HL-60/S4 treated with phorbol 12-myristate 13-acetate at 8.2 ng/mL for 4 days and 3 days (cell line): ENCODE data around the gene SLC24A4.

Experiments used
- in situ Hi-C: fragments of 300-500 bp; cut with MboI; formaldehyde crosslinking; loops from 2 replicates; pipeline ENCODE4 v1.15.0; 2022; ENCODE audit warnings: low sequenced_read_pairs

Gene SLC24A4

DNA sequence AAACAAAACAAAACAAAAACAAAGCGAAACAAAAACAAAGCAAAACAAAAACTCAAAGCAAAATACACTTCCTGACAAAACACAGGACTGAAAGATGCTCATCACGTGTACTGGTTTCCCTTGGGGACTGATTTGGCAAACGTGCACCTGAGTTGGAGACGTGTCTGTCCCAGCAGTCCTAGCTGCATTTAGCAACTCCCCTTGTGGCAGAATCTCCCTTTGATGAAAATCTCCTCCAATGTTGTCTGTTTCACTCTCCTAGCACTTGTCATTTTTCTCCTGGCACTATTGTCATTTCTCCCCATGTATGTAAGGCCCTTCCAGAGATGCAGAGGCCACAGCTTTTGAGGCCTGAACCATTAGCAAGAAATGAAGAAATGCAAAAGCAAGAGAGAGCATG, 6.8 kb upstream of the SLC24A4 start:
- in situ Hi-C loops: no loop called here

DNA sequence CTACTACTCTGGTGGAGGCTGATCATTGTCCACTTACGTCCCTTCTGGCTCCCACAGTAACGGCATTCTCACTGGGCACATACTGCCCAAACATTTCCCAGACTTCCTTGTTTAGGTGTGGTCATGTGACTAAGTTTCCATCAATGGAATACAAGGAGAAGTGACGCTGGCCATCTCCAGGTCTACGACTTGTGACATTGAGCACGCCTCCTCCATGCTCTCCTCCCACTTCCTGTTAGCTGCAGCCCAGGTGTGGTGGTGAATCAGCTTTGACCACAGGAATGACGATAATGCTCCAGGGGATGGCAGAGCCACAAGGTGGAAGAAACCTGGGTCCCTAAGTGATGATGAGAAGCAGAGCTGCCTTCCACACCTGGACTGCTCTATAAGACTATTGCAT, 6.0 kb upstream of the SLC24A4 start:
- in situ Hi-C loops: no loop called here

DNA sequence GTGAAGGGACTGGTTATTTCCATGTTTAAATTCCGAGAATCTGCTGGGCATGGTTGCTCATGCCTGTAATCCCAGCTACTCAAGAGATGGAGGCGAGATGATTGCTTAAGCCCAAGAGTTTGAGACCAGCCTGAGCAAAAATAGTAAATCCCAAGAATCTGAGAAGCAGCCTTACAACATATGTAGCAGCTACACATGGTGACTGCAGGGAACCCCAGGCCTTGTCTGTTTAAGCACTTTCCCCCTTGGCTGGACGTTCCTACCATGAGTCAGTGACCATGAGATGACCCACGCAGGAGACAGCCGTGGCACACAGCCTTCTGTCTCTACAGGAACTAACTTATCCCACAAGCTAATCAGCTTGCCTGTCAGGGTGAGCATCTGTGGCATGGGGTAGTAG, 5.5 kb upstream of the SLC24A4 start:
- in situ Hi-C loops: no loop called here

DNA sequence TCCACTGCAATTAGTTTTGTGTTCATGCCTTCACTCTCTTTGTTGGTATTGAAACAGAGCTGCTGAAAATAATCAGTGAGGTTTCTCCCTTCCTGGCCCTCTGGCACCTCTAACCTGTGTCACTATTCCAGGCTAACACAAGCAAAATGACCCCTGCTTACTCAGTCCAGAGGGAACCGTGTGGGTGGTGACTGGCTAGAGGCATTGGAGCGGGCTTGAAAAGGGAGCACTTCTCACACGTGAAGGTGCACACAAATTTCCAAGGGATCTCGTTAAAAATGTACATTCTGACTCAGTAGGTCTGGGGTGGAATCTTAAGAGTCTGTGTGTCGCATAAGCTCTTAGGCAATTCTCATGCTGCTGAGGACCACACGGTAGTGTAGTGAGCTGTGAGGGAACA, 1.3 kb upstream of the SLC24A4 start:
- in situ Hi-C loops: no loop called here

DNA sequence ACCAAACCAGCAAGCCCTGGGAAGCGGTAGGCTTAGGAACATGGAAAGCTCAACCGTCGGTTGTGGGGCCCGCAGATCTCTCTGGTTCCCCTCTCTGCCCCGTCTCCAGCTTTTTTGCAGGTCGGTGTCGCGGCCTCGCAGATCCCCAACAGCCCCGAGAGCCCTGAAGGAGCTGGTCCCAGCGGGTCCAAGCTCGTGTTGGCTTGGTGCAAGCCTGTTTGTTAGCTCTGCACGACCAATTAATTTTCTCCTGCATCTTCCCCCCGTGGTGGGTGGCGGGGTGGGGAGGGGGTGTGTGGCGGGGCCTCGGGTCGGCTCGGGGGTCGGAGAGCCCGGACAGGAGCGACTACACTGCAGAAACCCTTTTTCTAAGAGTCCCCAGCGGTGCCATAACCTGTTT, 449 bp upstream of the SLC24A4 start:
- in situ Hi-C loops: no loop called here

DNA sequence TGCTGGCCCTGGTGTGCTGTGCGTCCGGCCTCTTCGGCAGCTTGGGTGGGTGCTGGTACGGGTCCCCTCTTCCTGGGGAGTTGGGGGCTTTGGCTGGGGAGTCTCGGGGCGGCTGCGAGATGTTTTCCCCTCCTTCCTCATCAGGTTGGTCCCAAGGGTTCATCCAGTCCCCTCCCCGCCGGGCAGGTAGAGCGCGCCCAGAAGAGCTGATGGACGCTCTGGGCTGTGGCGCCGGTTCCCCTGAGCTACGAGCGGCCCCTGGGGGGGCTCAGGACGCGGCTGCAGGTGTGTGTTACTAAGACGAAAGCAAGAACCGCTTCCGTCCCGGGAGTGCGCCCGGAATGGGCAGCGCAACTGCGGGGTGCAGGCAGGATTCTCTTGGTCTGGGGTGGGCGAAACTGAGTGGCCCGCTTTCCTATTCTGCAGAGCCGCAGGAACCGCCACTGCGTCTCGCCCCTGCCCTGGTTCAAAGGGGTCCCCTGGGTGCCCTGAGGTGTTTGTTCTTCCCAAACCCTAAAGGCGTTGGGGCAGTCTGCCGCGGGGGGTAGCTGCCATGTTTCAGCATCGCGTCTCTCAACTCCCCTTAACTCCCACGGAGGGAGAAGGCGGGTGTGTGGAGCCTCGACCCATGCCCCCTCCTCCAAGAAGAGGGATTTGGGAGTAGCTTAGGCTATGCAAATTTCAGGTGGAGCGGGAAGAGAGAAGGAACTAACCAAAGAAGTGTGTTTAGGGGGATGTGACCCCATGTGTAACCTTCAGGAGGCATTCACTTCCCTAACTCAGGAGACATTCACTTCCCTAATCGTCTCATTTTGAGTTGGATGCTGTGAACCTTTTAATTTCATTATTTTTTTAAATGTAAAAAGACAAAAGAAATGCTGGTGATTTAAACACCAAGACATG, 1.2 kb downstream of the SLC24A4 start:
- in situ Hi-C loops: no loop called here

DNA sequence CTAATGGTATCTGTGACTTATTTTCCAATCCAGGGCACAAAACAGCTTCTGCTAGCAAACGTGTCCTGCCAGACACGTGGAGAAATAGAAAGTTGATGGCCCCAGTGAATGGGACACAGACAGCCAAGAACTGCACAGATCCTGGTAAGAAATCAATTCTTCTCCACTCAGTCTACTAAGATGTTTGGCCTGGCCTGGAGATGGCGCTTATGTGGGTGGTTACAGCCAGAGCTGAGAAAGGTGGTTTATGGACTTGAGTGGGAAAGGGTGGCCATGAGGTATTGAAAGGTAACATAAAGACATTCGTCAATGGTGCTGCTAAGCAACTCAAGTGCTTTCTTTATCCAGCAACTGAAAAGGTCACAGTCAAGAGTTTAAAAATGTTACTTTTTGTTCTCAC, 2.9 kb downstream of the SLC24A4 start:
- in situ Hi-C loops: no loop called here

DNA sequence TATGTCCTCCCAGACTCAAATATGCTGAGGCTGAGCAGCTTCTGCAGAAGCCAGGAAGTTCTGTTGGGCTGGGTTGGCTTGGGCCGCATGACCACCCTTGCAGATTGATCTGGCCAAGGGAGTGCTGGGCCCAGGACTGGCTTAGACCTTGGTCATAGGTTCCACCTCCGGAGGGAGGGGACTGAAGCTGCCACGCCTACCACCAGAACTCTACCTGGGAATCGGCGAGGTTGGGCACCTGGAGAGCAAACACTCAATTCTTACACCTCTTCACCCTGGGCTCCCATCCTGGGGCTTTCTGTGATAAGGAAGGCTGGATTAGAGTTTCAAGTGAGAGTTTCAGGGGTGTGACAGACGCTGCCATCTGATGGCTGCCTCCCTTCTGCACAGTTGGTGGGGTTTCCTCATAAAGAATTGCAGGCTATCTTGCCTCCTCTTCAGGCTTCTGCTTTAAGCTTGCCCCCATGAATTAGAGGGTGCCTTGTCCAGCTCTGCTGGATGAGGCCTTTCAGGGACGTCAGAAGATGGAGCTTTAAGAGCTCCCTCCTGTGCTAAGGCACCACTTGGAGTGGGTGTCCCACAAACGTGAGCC, 5.8 kb downstream of the SLC24A4 start:
- in situ Hi-C loops: no loop called here

DNA sequence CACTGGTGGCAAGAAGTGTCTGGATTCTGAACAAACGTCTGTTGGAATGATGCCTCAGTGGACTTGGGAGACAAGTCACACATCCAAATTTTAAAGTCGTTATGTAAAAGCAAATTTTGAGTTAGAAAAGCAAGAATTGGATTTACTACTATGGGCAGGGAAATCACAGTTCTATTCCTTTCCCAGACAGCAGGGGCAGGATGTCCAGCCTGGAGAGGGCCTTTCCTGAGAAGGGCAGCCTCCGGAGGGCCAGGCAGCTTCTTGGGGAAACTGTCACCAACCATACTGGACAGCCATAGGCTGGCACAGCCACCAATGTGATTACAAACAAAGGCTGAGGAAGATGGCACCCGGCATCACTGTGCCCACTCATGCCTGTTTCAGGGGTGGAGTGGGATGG, 11.1 kb downstream of the SLC24A4 start:
- in situ Hi-C loops: no loop called here

DNA sequence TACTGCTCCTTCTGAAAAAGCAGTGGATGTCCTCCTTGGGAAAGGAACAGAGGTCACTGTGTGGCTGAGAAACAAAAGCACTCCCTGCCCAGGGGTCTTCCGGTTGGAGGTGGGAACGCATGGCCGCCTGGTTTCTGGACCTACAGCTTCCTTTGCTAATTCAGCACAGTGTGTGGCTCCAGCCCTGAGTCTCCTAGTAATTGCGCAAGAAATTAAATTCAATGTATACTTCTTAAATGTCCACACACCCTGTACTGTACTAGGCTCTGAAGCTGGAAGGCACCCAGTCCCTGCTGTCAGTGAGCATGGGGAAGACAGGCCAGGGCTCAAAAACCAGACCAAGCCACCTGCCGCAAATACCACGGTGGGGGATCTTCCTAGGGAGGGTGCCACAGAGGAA, 13.4 kb downstream of the SLC24A4 start:
- in situ Hi-C loops: no loop called here

DNA sequence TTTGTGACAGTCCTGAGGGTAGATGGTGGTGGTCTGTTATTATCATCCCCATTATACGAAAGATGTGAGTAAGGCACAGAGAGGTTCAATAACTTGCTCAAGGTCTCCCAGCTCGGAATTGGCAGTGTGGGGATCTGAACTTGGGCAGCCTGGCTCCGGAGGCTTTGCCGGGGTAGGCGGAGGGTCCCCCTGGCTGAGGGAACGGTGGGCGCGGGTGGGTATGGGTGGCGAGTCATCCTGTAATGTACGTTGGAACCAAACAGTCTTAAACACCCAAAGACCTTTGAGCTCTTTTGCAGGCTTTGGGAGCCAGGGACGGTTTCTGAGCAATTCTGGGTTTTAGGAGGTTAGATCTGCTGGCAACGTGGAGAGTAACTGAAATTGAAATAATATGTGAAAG, 16.5 kb downstream of the SLC24A4 start:
- in situ Hi-C loops: no loop called here

DNA sequence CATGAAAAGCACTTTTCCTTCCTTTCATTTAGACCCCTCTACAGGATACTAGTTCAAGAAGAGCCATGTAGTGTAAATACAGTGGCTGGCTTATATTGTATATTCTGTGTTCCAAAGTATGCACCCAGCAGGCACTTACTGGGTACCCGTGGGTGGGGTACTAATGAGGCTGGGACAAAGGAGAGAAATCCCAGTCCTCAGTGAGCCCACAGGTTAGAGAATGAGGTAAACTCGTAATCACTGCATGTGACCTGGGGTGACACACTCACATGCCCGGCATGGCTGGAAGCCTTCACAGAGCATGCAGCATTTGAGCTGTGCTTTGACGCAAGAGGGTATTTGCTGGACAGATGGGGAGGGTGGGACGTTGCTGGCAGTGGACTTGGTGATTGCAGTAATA, 17.1 kb downstream of the SLC24A4 start:
- in situ Hi-C loops: no loop called here

DNA sequence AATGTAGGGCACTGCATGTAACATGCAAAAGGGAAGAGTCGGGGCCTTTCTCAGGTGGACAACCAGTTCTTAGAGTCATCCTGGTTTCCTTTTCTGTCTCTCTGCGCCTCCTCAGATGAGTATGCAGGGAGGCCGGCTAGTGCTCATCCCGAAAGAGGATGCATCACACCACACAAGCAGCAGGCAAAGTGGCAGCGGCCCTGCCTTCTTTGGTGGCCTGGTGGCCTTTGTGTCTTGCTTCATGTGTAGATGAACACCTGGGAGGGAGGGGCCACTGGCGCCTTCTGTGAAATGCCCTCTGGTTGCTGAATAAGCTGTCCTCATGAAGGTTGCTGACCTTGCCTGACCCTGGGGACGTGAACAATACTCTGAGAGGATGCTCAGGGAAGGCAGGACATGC, 18.0 kb downstream of the SLC24A4 start:
- in situ Hi-C loops: no loop called here

DNA sequence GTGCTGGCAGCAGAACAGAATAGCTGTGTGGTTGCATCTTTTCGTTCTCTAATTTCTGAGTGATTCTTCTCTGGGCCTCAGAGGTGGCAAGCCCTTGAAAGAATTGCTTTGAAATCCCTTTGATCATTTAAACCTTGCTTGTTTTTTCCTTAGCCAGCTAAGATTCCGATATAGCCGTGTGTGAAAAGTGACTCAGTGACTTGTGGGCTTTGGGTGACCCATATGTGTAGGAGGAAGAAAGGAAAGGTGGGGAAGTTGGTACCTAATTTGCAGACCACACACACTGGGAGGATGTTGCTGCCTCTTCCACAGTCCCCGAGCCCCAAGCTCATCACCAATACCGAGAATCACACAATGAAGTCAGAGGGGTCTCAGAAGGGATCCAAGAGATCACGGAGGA, 18.8 kb downstream of the SLC24A4 start:
- in situ Hi-C loops: no loop called here

DNA sequence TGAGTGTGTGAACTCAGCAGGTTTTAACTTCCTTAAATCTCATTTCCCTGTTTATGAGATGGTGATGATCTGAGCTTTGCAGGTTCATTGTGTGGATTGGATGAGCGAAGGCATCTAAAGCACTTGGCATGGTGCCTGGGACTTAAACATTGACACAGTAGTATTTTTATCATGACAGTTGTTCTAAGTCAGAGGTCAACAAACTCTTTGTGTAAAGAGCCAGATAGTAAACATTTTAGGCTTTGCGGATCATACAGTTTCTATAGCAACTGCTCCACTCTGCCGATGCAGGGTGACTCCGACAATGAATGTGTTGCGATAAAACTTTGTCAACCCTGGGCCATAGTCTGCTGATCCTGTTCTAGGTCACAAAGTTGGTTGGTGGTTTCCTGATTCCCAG, 25.2 kb downstream of the SLC24A4 start:
- in situ Hi-C loops: no loop called here

DNA sequence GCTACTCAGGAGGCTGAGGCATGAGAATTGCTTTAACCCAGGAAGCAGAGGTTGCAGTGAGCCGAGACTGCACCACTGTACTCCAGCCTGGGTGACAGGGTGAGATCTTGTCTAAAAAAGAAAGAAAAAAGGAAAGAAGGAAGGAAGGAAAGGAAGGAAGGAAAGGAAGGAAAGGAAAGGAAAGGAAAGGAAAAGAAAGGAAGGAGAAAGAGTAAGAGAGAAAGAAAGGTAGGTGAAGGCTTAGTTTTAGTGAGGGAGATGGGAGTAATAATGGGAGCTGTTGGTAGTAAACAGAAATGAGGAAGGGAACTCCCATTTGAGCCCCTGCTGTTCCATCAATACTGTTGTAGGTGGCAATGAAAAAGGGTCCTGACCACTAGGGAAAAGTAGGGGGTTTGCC, 28.8 kb downstream of the SLC24A4 start:
- in situ Hi-C loops: no loop called here

DNA sequence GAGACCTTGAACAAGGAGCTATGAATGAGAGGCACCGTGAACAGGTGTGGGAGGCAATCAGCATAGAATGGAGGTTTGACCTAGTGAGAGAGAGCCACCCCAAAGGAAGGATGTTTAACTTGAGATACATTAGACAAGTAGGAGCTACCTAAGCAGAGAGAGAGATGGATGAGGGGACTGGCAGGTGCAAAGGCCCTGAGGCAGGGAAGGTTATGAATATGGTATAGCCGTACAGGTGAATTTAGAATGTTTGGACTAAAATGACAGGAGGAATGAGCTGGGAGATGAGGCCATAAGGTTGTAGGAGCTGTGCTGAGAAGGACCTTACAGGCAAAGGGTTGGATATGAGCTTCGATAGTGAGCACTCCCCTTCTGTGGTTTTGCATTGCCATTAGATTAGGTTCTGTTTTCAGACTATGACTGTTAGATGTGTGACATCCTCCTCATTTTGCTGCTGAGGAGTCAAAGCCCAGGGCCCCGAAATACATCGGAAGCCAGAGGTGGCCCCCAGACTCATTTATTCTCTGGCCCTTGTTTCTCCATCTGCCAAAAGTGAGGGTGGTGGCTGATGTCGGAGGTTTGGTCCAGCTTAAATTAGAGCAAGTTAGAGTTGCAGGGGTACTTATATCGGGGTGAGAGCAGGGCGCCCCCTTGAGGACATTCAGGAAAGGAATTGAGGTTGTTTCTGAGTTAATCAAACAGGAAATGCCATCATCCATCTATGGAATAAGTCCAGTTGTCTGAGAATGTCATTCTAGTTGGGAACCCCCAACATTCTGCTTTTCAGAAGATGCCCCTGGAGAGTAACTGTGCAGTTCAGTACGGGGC, 29.4 kb downstream of the SLC24A4 start:
- in situ Hi-C loops: no loop called here

DNA sequence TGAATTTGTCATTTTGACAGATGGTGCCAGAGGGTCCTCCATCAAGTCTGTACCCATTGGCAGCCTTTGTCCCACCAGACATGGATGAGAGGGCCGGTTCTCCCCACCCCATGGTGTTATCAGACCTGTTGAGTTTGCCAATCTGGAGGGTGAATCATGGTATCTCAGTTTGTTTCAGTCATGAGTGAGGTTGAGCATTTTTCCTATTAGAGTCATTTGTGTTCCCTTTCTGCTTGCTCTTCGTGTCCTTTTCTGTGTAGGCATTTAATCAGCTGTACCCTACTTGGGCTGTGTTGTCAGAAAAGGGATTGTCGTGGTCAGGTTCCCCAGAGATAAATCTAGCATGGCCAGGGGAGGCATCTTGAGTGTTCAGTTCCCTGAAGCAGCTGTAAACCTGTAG, 30.5 kb downstream of the SLC24A4 start:
- in situ Hi-C loops: no loop called here

DNA sequence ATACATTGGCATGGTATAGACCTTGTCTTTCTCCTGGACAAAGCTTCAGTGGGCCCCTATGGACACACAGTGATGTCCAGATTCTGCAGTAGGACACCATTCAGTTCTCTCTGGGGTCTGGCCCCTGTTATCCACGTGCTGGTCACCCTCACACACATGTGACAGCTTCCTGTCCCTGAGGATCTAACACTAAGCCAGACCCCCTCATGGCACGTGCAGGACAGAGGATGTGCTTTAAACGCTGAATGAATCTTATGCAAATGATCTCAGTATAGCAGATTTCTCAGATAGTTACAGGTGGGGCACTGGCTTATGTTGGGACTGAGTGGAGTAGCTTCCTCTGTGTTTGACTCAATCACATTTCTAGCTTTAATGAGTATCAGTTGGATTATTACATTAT, 33.7 kb downstream of the SLC24A4 start:
- in situ Hi-C loops: no loop called here

DNA sequence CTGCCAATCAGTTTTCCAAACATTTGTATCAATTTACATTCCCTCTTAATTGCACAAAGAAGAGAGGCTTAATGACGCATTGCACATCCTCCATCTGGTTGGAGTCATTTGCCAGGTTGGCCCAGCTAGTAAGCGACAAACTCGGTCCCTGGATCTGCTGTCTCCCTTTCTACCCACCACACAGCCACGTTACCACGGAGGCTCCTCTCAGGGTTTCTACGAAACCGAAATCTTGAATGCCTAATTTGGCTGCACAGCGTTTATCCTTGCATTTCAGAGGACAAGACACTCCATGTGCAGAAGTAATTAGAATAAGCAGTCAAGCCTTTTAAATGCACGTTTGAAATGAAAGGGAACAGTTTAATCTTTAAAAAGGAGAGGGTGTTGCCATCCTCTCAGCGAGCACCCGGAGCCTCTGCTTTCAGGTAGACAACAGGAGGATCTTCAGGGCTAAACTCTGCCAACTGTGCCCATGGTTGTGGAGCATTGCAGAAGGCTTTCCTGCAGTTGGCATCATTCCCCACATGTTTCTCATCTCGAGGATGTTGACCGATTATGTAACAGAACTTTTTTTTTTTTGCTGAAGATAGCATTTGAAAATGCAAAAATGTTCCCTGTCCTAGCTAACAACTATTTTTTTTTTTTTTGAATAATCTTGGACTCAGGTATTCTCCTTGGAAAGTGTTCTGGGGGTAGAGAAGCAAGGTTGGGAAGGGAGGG, 37.8 kb downstream of the SLC24A4 start:
- in situ Hi-C loops: no loop called here

DNA sequence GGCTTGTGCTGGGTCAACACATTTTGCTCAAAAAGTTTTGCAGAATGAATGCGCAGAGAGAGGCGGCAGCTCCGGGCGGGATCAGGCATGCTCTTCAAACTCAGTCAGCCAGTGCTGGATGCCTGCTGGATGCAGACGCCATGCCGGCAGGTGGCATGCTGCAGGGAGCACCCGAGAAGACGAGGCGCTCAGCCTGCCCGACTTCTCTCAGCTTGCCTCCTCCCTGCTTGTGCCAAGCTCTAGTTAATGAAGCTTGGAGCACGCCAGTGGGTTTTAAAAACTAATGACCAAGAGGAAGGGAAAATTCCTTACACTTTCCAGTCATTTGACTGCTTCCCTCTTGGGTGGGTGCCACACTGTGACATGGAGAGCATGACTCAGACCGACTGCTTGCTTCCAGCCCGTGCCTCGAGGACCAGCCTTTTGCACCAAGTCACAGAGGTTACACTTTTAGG, 39.8 kb downstream of the SLC24A4 start:
- in situ Hi-C loops: no loop called here
